OCI-LY1 (cell line): ENCODE data around the gene NUDT2.

Experiments
- CTCF ChIP-seq: fragments of 200-600 bp; sonication (generic), shearing (Covaris generic); IDR thresholded peaks from 2 replicates; pipeline ENCODE4 v1.5.1; 2017; ENCODE audit warnings: mild to moderate bottlenecking, antibody characterized with exemption, low read length, moderate library complexity, mixed read lengths
- EZH2 ChIP-seq: fragments of 200-600 bp; sonication (generic), shearing (Covaris generic); IDR thresholded peaks from 2 replicates; pipeline ENCODE4 v1.8.0; 2017; ENCODE audit warnings: borderline replicate concordance, mixed run types, mild to moderate bottlenecking, antibody characterized with exemption, low read length, moderate library complexity, mixed read lengths

GRCh38 chr9:34343090-34343489 lies 13.7 kb downstream of the NUDT2 start:
- no peak for TF ChIP-seq EZH2
- no peak for TF ChIP-seq CTCF
